IPS-NIHi7 (cell line): Measurements from ENCODE around the gene PEX10.
A peak's percentile ranks its signal among the peaks of the same experiment; 100 is the strongest.

Experiments
- DNase-seq: peaks from one replicate; pipeline ENCODE4 v3.0.0; 2012; ENCODE audit warnings: mixed read lengths; ENCODE audit errors: extremely low spot score

PEX10 gene

DNA sequence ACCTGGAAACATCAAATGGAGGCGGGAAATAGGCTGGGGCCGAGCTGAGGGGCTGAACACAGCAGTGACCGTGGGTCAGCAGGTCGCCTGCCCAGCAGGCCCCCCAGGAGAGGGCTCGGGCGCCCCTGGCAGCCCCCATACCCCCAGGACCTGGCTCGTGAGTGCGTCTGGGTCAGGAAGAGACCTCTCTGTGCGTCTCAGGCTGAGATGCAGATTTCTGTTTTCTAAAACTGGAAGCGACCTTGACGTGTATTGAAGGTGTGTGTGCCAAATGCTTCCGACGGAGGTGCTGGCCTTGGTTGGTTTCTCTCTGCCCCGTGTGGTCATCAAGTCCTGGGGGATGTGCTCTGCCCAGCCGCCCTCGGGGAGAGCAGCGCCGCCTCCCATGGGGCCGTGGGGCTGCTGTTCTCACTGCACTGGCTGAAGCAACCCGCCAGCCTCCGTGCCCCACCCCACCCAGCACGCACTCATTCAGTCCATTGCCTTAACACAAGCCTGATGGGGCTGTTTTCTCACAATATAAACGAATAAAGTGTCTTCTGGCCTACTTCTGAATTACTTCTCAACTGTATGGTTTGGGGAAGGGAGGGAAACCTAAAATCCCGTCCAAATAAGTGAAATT is 7.4 kb downstream of the PEX10 start:
- DNase-seq = no peak

DNA sequence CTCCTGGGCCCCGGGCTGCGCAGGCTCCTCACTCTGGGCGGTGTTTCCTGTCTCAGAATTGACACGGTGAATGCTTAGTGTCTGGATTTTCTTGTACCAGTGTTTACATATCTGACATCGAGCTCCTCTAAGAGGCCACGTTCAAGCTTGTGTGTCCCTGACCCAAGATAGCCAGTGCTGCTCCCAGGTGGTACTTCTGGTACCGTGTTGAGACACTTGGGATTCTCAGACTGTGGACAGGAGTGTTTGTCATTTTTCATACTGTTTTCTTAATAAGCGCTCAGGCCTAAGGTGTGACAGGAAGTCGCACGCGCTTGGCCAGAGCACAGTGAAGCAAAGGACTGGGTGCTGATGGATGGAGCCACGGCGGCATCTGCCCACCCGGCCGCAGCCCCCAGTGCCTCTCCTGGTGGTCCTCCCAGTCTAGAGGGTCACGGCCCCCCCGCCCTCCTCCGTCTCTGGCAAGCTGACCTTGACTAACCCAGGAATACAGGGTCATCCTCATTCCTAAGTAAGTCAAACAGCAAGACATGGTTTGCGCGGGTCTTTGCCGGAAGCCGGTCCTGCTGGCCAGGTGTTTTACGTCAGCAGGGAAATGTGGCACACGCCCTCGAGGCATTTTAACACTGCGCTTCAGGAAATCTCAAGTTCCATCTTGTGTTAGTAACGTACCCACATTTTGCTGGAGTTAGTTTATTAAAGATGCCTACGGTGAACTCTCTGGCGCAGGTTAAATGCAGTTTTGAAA is 8.0 kb downstream of the PEX10 start:
- no peak for DNase-seq

DNA sequence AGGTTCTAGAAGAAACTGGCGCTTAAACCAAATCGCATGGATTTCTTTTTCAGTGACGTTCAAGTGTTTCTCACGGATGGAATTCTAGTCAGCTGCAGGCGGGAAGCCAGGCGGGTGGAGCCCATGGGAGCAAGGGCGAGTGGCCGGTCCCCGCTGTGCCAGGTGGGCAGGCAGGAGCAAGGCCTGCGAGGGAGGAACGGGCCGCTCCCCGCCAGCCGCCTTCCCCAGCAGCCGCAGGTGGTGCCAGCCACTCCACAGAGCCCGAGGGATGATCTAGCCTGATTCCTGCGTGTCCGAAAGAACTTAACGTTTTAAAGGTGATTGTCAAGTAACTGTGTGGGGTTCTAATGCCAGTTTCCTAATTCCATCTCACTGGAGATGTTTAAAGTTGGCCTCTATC is 9.1 kb downstream of the PEX10 start:
- DNase-seq = no peak

DNA sequence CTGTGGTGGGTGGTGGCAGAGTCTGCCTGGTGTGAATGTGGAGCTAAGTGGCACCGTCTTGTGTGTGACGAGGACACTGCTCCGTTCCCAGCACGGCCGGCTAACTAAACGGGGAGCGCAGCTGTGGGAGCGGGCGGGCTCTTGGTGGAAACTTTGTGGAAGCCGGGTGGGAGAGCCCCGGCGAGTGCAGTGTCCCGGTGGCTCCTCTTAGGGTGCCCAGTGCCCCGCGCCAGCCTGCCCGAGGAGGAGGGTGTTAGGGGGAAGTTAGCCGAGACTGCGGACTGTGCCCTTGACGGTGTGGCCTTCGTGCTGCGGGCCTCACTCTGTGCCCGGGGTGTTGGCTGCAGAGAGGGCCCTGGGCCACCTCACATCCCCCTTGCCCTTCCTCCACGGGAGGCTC is 9.9 kb downstream of the PEX10 start:
- DNase-seq = no peak

DNA sequence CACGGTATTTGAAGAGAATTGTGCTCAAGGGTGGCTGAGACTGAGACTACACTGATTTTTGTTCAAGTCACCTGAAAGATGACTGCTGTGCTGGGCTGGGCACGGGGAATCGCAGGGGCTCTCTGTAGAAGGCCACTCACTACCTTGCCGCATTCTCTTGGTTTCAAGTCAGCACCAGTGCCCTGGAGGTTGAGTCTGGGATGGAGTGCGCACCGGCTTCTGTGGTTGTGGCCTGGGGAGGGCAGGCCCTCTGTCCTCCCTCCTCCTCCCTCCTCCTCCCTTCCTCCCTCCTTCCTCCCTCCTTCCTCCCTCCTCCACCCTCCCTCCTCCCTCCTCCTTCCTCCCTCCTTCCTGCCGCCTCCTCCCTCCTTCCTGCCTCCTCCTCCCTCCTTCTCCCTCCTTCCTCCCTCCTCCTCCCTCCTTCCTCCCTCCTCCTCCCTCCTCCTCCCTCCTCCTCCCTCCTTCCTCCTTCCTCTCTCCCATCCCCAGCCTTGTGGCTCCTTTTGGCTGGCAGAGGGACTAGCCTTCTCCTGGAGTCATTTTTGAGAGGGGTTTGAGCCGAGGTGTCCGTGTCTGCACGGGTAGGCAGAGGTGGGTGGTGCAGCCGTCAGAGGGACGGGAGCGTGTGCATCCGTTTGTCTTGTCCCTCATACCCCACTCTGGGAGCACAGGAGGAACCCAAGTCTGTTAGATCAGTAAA is 11.3 kb downstream of the PEX10 start:
- no peak for DNase-seq

DNA sequence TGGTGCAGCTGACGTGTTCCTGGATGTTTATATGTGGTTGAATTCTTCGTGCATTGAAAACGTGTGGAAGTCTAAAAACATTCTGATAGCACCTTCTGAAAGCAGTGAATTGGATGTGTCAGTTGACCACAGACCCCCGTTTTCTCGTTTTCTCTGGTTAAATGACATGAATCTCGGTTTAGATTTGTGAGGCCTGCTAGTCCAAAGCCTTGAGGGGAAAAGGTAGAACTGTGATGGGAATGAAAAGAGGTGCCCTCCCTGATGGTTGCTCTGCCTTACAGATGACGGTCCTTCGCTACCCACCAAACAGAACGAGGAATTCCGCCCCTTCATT is 11.8 kb downstream of the PEX10 start:
- no peak for DNase-seq

- no peak for DNase-seq
These were observed 12.3 kb downstream of the PEX10 start for GRCh38 chr1:2399890-2400575.

DNA sequence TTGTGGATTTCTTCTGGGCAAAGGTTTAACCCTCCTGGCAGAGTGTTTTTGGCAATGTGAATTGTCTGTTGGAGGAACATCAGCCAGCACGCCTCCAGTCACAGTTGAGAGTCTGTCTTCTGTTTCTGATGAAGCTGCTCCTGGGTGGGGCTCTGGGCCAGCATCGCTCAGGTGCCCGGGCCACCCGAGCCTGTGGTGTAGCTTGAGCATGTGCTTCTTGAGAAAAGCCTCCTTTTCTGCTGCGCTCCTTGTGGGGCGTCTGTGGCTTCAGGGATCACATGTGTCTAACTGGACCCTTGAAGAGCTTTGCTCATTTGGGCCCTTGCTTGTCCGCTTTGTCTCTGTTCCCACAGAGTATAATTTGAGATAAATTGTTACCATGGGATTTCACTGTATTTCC is 13.5 kb downstream of the PEX10 start:
- no peak for DNase-seq

DNA sequence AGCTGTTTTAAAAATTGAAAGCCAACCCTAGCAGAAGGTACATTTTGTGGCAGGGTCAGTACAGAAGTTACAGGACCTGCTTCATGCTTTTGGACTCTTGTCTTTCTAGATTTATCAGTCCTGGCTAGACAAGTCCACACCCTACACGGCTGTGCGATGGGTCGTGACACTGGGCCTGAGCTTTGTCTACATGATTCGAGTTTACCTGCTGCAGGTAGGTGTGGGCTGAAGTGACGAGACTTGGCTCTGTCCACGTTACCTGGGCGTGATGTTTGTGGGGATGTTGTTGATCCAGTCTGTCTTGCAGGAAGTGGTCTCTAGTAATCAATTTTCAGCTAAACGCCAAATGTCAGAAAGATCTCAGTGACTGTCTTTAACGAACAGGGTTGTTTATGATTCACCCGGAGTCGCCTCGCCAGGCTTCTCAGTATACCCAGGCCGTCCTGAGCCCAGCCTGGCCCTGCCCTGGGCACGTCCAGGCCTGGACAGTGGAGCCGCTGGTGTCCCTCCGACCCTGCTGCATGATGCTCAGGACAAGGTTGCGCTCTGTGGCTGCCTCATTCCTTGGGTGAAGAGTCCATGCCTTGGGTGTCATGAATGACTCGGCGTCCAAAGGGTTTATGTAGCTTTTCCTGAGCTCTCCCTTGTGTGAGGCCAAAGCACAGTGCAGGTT is 15.2 kb downstream of the PEX10 start:
- no peak for DNase-seq

GRCh38 chr1:2396476-2396875 is 15.9 kb downstream of the PEX10 start:
- DNase-seq = no peak

DNA sequence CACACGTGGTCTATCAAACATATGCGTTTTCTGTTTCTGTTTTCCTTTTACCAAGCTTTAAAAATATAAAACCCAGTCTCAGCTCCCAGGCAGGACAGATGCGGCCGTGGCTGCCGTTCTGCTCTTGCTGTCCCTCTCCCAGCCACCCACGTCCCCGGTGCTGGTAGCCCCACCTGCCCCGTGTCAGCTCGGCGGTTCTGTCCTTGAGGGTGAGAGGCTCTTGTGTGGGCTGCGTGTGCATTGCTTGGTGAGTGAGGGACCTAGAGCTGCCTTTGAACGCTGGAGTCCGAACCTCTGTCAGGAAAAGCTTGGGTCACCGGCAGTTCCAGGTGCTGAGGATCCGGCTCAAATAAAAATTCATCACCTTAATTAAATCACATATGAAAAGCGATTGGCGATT is 16.3 kb downstream of the PEX10 start:
- DNase-seq = no peak

DNA sequence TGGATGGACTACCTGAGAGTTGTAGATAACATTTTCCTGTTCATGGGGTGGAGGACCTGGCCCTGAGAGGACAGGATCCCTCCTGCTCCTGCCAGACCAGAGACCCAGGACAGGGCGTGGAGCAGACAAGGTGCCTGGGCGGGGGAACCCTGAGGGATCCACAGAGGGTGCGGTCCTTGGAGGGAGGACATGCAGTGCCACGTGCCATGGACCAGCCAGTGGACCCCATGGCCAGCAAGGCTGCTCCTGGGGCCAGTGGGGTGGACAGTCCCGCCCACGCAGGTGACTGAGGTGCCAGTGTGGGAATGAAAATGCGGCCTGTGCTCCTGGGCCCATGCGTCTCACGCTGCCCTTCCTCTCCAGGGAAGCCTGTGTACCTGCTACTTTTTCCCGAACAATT is 17.1 kb downstream of the PEX10 start:
- no peak for DNase-seq

- no peak for DNase-seq
These were observed 17.6 kb downstream of the PEX10 start for GRCh38 chr1:2394761-2395160.

DNA sequence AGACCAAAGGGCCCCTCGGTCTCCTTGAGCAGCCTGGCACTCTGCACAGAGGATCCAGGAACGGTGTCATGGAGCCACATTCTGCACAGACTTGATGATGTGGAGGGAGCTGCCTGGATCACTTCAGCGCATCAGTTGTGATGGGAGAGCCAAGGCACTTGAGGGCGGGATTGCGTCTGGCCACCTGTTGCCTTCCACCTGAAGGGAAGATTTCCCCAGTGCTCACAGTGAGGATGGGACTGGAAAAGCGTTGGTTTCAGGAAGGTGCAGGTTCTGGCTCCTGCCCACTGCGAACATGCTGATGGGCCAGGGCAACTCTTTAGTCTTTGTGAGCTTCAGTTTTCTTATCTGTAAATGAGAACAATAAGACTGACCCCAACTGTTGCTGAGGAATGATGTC is 18.1 kb downstream of the PEX10 start:
- DNase-seq = no peak

DNA sequence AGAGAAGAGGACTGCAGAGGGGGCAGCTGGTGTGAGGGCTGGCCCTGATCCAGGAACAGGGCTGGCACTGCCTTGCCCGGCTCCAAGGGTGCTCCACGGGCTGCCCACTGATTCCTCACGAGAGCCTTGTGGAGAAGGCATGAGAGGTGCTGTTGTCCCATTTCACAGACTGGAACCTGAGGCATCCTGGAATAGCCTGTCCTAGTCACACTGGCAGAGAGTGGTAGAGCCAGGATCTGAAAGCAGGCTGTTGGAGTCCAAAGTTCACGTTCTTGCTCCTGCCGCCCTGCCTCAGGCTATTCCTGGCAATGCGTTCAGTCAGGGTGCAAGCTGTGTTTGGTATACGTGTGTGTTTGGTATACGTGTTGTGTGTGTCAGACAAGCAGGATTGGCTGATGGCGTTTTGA is 18.9 kb downstream of the PEX10 start:
- no peak for DNase-seq

- DNase-seq = no peak
These were observed 19.7 kb downstream of the PEX10 start for GRCh38 chr1:2392686-2393085.

- DNase-seq = no peak
These were observed 20.3 kb downstream of the PEX10 start for GRCh38 chr1:2391931-2392509.

DNA sequence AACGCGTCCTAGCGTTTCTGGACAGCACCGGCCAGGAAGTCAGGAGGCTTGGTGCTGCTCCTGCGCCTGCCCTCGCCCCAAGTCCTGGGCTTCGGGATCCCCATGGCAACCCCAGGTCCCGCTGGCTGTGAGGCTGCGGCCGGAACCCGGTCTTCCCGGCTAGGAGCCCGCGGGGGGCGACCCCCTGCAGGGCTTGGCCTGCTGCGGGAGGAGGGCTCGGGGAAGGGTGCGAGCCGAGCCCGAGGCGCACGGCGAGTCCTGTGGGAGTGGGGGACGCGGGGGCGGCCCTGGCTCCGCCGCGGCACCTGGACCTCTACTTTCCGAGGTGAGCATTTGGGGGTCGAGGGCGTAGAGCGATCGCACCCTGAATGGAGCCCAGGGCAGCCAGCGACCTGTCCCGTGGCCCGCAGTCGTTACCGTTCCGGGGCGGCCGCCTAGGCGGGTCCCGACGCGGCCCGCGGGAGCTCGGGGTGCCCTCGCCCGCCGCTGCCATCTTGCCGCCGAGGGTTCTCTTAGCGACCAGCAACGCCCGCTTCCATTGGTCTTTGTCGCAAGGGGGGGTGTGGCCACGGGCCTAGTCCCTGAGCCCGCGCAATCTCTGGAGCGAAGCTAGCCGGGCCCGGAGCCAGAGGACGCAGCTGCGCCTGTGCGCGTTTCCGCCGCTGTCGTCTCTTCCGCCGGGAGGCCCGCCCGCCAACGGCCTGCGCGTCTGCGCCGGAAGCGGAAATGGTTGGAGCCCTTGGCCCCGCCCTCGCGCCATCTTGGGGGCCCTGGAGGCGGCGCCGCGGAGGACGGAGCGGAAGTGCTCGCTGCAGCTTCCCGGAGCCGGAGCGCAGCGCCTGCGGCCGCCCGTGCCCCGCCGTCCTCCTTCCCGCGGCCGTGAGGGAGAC is 21.1 kb downstream of the PEX10 start, which contains the start of the genes MORN1 and RER1:
MORN1 (minus strand) TSS at position 514 of the 890 bp plus-strand sequence; CDS start at position 493, 21 bp downstream.
RER1 (plus strand) TSS at position 801 of the 890 bp plus-strand sequence. CDS start 3,950 bp downstream, outside the sequence.
- DNase-seq = peak; percentile 99

GRCh38 chr1:2389644-2390043 is 22.7 kb downstream of the PEX10 start:
- no peak for DNase-seq
